A673 (cell line): ENCODE results near the gene NAV2. TPM values are rescaled to one million over a fixed set of nuclear protein-coding genes. Genes with fewer than 3 reads are reported as not detected.

ENCODE experiments used
- BruUV-seq: library from RNA; stranded (reverse); fragments of 400-500 nt; replicated peaks from 2 replicates; lab custom pipeline; 2021; lab: Mats Ljungman, UMichigan
- CTCF ChIA-PET: fragments of 300-600 bp; sonication (Branson Sonifier 250); formaldehyde crosslinking; loops from one replicate; lab custom pipeline; 2022; ENCODE audit warnings: antibody characterized with exemption; lab: Charles Lee
- POLR2A ChIA-PET: fragments of 300-600 bp; sonication (Branson Sonifier 250); formaldehyde crosslinking; loops from one replicate; lab custom pipeline; 2022; ENCODE audit warnings: antibody characterized with exemption; ENCODE audit not compliant: low non-redundant PET; lab: Charles Lee
- DNase-seq: peaks from one replicate; pipeline ENCODE4 v3.0.0-alpha.2; 2015; ENCODE audit warnings: low spot score
- H3K27ac ChIP-seq: fragments of 200-600 bp; sonication (generic); 2 replicates; pipeline ENCODE4 v1.5.1; 2016; ENCODE audit warnings: mixed run types, low read depth, mild to moderate bottlenecking, mixed read lengths, antibody characterized with exemption, low read length; ENCODE audit not compliant: poor library complexity, severe bottlenecking
- H3K27me3 ChIP-seq: fragments of 200-600 bp; sonication (generic); replicated peaks from 2 replicates; pipeline ENCODE4 v1.6.1; 2017; ENCODE audit warnings: mixed run types, low read depth, mild to moderate bottlenecking, mixed read lengths, antibody characterized with exemption, low read length; ENCODE audit not compliant: insufficient read depth, poor library complexity
- H3K36me3 ChIP-seq: fragments of 200-600 bp; sonication (generic); 2 replicates; pipeline ENCODE4 v1.6.1; 2016; ENCODE audit warnings: mixed run types, mild to moderate bottlenecking, mixed read lengths, antibody characterized with exemption, low read length; ENCODE audit not compliant: insufficient read depth, poor library complexity, severe bottlenecking
- H3K4me1 ChIP-seq: fragments of 200-600 bp; sonication (generic); 2 replicates; pipeline ENCODE4 v1.6.1; 2017; ENCODE audit warnings: mixed run types, mild to moderate bottlenecking, mixed read lengths, antibody characterized with exemption, low read length; ENCODE audit not compliant: insufficient read depth, poor library complexity, severe bottlenecking
- H3K4me3 ChIP-seq: fragments of 200-600 bp; sonication (generic); 2 replicates; pipeline ENCODE4 v1.5.1; 2016; ENCODE audit warnings: low read depth, mixed run types, mild to moderate bottlenecking, mixed read lengths, low read length; ENCODE audit not compliant: poor library complexity, severe bottlenecking
- H3K9me3 ChIP-seq: fragments of 200-600 bp; sonication (generic); 2 replicates; pipeline ENCODE4 v1.6.1; 2016; ENCODE audit warnings: mixed run types, low read depth, mild to moderate bottlenecking, mixed read lengths, antibody characterized with exemption, low read length; ENCODE audit not compliant: poor library complexity, severe bottlenecking
- EZH2 ChIP-seq: fragments of 200-600 bp; sonication (generic); IDR thresholded peaks from 2 replicates; pipeline ENCODE4 v1.6.1; 2017; ENCODE audit warnings: borderline replicate concordance, low read depth, mild to moderate bottlenecking, mixed read lengths, antibody characterized with exemption, low read length; ENCODE audit not compliant: poor library complexity, severe bottlenecking
- intact Hi-C: fragments of 100-400 bp; cut with micrococcal nuclease; formaldehyde crosslinking; loops from one replicate; pipeline ENCODE4 v1.10.0; 2022; ENCODE audit not compliant: unreplicated experiment
- total RNA-seq: library from RNA; stranded (reverse); gene quantifications from 2 replicates; pipeline ENCODE4 v1.2.3, GENCODE V29; 2021
- TF ChIP-seq, protein P1 (sequence below): fragments of 300-800, 200-600 bp; sonication (generic); conservative IDR thresholded peaks from 2 replicates; pipeline ENCODE4 v1.5.1; 2017; ENCODE audit warnings: low read depth, mild to moderate bottlenecking, antibody characterized with exemption, low read length, moderate library complexity, mixed read lengths

The NAV2 gene
- total RNA-seq, 1 experiment from 2014 or later, result not detected

DNA sequence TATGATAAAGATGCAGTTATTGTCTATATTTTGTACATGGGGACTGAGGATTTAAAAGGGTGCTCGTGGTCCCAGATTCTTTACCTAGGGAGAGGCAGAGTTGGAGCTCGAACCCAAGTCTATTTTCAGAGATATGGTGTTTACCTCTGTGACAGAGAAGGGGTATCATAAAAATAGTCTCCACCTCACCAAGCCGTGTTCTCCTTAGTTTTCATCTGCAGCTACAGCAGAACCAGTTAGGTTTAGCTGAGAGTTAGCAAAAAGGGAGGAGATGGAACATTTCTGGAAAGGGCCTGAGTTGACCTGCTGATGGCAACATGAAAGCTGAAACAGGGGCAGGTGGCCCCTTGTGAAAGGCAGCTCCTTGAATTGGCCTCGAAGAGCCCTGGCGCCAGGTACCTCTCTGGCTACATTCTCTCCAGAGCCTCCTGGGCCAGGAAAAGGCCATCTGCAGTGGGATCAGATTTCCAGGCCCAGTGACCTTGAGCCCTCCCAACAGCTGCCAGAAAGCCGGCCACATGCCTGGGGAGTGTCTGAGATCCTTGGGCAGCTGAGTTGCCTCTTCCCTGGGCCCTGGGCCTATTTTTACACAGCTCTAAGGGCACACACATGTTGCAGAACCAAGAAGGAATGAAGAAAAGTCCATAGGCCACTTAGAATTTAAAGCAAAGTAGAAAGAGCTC lies 136.6 kb downstream of the NAV2 start:
- no peaks in the 10 kb centered on the region for H3K4me1 ChIP-seq
- no peak overlapping the region for H3K4me3 ChIP-seq
- no peaks in the 10 kb centered on the region for H3K9me3 ChIP-seq
- BruUV-seq, result no TSS peak
- TF ChIP-seq, protein P1, sequence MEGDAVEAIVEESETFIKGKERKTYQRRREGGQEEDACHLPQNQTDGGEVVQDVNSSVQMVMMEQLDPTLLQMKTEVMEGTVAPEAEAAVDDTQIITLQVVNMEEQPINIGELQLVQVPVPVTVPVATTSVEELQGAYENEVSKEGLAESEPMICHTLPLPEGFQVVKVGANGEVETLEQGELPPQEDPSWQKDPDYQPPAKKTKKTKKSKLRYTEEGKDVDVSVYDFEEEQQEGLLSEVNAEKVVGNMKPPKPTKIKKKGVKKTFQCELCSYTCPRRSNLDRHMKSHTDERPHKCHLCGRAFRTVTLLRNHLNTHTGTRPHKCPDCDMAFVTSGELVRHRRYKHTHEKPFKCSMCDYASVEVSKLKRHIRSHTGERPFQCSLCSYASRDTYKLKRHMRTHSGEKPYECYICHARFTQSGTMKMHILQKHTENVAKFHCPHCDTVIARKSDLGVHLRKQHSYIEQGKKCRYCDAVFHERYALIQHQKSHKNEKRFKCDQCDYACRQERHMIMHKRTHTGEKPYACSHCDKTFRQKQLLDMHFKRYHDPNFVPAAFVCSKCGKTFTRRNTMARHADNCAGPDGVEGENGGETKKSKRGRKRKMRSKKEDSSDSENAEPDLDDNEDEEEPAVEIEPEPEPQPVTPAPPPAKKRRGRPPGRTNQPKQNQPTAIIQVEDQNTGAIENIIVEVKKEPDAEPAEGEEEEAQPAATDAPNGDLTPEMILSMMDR, result no peak
- no peak for TF ChIP-seq EZH2
- no peaks in the 10 kb centered on the region for H3K27me3 ChIP-seq
- POLR2A ChIA-PET, result no interaction called here
- DNase-seq, result no peak
- CTCF ChIA-PET, result no interaction called here
- intact Hi-C loops, result no loop called here
- no peaks in the 10 kb centered on the region for H3K36me3 ChIP-seq
- no peak overlapping the region for H3K27ac ChIP-seq

DNA sequence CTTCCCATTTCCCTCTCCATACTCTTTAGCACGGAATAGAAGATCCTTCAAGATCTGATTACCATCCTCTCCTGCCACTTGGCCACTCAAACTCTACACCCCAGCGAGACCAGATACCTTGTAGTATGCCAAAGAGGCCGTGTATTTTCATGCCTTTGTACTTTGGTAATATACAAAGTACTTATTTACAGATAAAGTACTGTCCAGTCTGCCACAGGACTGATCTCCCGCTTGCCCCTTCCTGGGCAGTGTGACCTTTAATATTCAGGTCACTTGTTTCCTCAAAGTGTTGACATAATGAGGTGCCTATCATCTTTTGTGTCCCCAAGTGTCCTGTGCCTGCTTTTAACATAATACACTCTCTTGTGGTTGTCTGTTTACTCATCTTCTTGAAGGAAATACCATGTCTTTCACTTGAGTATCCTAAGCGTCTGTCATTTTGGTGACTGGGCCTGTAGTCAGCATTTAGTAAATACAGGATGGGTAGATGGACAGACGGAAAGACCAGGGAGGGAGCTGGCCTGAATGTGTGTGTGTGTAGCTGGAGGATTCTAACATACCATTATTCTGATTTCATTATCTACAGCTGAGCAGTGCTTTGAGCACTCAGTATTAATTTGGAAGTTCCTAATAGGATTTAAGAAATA lies 137.4 kb downstream of the NAV2 start:
- no TSS peak for BruUV-seq

DNA sequence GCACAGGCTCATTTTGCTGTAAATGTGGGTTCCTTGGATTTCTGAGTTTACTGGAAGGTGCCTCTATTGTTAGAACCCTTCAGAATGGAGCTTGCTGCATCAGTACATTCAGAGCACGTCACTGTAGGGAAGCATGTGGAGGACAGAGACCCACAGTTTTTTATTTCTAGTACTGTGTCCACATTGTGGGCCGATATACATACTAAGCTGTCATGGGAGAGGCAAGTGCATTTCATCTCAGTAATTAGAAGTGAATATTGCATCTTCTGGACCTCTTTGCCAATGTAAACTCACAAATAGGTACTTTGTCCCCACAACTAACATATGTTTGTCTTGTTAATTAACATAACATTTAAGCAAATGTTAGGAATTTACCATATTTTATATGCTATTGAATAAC lies 139.7 kb downstream of the NAV2 start:
- Histone ChIP-seq H3K36me3 (no peaks in the 10 kb centered on the region), H3K27ac (no peak overlapping the region), H3K27me3 (no peaks in the 10 kb centered on the region), H3K9me3 (no peaks in the 10 kb centered on the region), H3K4me3 (no peak overlapping the region), H3K4me1 (no peaks in the 10 kb centered on the region)
- BruUV-seq, result no TSS peak
- CTCF ChIA-PET, result no interaction called here
- POLR2A ChIA-PET, result no interaction called here
- TF ChIP-seq, protein P1, result no peak
- TF ChIP-seq EZH2, result no peak
- no peak for DNase-seq
- intact Hi-C loops, result no loop called here

More for the DNA sequence above, 137.4 kb downstream of the NAV2 start:
- ChIA-PET CTCF (no interaction called here), POLR2A (no interaction called here)
- Histone ChIP-seq H3K27me3 (no peaks in the 10 kb centered on the region), H3K9me3 (no peaks in the 10 kb centered on the region), H3K27ac (no peak overlapping the region), H3K4me3 (no peak overlapping the region), H3K4me1 (no peaks in the 10 kb centered on the region), H3K36me3 (no peaks in the 10 kb centered on the region)
- no peak for TF ChIP-seq EZH2
- TF ChIP-seq, protein P1, result no peak
- intact Hi-C loops, result no loop called here
- DNase-seq, result no peak
